ENCODE measurements around the gene CABLES2.
"Not testable (repeated sequence)": the region's sequence is repeated elsewhere in the genome, so short reads cannot be mapped to it uniquely, and the experiment has no call there.

CABLES2 gene

DNA sequence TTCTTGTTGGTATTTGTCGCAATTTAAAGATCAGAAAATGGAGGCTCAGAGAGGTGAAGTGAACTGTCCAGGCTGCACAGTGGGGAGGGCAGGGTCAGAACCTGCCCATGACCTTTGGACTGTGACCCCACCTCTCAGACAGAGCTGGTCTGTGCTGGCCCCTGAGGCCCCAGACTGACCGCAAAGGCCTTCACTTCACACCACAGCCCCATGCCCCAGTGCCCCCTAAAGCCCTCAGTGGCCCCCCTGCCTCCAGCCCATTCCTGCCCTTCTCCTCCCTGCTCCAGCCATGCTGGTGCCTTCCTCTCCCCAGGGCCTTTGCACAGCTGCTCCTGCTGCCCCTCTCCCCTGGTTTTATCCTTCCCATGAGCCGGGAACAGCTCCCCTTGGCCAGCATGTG, 29.6 kb upstream of the CABLES2 start:
- DNase-seq = no peak

DNA sequence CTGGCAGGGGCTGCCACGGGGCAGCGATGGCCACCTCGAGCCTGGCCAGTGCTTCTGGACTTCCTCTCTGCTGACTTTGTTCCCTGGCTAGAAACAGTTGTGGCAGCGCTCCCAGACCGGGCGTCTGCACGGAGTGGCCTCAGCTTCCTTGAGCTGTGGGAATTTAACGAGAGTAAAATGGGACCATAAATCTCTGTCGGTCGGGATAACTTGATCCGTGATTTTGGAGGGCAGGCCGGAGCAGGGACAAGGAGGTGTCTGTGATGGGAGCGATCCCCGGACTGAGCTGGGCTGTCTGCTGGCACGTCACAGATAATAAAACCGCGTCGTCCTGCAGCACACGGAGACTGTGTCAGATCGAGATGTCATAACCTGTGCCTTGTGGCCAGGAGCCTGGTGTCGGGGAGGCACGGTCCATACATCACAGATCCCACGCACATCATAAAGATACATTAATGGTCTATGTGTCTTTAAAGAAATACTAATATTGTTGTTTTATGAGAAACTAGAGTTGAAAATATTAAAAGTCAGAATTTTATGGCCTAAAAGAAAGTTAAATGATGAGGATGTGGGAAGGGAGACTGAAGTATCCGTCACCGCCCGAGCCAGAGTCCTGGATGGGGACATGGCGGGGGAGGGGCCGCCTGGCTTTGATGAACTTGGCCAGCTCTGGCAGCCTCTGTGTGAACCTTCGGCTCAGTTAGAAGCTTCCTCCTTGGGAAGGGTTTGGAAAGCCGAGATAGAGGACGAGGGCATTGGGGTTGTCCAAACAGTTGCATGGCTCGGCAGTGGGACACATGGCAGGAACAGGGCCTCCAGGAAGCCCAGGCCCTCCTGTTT, 26.8 kb upstream of the CABLES2 start:
- no peak for DNase-seq
- ATAC-seq = no peak

More for the DNA sequence above, 29.6 kb upstream of the CABLES2 start:
- no peak for ATAC-seq

DNA sequence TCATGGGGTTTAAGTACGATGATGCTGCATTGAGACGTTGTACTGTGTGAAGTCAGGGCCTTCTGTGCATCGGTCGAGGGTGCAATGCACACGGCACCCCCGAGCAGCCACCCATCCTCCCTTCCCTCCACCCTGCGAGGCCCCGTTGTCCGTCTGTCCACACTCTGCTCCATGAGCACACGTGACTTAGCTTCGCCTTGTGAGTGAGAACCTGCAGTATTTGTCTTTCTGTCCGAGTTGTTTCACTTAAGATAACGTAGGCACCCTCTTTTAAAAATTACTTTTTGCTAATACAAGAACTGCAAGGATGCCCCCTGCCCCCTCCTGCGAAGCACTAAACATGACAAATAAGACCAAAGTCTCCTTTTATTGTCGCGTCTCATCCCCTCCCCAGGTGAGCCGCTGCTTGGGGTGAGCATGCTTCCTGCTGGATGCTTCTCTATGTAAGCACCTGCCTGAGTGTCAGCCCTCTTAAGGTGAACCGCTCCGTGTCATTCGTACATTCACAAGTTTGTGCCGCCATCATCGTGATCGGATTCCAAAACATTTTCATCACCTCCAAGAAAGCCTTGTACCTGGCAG, 23.9 kb upstream of the CABLES2 start:
- ATAC-seq (no peak), DNase-seq (no peak)

DNA sequence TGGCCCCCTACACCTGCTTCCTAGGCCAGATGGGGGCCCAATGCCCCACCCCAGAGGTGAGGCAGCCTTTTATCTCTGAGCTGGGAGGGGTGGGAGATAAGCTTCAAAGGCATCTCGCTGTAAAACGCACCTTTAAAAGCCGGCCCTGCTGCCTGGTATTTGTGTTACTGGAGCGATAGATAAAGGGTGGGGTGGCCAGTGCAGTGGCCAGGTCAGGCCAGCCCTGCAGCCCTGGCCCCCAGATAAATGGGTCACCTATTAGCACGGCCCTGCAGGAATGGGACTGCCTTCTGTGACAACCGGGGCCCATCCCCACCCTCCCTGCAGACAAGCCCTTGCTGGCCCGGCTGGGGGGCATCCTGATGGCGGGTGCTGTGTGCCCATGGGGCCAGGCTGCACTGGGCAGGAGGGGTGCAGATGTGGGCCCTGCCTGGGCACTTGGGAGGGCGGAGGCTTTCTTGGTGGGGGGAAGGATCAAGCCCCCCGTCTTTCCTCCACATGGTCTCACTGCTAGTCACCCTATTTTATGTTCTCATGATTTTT, 23.3 kb upstream of the CABLES2 start:
- ATAC-seq (no peak), DNase-seq (no peak)

DNA sequence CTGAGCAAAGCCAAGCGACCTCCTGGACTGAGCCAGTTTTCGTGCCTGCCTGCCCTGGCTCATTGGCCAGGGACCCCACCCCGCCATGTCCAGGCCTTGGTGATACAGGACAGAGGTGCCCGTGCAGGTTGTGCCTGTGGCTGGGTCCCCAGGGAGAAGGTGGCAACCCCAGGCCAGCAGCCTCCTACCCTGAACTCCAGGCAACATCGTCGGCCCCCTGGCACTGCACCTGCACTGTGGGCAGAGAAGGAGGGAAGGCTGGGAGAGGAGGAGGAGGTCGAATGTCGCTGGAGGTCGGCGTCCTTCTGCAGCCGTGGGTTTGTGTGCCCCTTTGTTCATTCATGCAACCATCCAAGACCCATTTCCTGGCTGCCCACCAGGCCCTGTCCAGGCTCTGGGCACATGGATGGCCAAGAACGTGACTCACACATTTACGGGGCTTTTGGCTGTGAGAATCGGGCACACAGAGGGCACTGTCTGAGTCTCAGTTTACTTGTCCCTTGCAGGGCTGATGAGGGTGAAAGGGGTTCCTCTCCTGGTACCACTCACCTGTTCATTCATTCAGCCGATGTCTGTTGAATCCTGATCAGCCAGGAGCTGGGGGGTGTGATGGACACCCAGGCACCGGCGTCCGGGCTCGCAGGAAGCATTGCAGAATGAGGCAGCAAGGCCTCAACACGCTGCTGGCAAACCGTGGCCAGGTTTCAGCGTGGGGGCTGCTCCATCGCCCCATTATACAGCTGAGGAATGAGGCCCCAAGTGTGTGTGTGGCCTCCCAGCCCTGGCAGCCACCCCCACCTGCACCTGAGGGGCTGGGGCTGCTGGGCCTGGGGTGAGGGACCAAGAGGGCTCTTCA, 22.6 kb upstream of the CABLES2 start:
- DNase-seq (no peak), ATAC-seq (no peak)

DNA sequence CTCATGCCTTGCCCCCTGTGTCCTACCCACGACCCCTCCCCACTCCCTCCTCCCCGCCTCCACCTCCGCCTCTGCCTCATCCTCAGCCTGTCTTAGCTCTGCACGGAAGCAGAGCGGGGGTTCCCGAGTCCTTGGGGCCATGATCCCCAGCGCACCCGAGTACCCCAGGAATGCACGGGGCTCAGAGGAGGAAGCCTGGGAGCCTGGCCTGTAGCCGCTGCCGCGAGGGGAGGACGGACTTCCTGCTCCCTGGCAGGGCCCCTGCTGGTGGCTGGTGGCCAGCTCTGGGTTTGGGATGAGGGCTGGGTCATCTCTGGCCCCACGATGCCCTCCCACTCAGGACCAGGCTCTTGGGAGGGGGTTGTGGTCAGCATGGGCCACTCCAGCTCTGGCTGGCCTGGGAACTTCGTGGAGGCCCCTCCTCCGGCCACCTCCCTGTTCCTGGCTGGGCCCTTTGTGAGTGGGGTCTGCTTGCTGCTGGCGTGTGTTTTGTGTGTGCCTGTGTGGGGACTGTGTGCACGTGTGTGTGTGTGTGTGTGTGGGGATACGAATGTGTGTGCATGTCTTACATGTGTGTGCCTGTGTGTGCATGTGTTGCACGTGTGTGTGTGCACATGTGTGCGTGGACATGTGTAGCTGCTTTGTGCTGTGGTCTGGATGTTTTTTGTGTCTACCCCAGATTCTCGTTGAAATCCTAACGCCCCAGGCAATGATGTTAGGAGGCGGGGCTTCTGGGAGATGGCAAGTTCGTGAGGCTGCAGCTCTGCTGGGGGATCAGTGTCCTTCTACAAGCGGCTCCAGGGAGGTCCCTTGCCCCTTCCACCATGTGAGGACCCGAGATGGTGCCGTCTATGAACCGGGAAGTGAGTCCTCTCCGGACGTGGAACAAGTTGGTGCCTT, 21.6 kb upstream of the CABLES2 start:
- DNase-seq (no peak), ATAC-seq (no peak)

DNA sequence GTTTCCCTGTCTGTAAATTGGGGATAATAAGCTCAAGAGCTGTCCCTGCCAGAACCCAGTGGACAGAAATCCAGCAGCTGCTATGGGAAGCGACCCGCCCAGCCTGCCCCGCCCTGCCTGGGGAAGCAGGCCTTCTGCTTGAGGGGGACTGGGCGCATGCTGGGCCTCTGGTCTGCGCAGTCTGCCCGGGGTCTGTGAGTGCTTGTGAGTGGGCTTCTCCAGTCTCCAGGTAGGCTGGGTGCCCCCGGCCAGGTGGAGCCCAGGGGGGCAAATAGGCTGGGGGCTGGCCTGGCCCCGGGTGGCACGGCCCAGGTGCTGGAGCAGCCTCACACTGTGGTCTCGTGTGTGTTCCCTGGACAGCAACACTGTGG, 20.9 kb upstream of the CABLES2 start:
- DNase-seq = no peak
- ATAC-seq = no peak

DNA sequence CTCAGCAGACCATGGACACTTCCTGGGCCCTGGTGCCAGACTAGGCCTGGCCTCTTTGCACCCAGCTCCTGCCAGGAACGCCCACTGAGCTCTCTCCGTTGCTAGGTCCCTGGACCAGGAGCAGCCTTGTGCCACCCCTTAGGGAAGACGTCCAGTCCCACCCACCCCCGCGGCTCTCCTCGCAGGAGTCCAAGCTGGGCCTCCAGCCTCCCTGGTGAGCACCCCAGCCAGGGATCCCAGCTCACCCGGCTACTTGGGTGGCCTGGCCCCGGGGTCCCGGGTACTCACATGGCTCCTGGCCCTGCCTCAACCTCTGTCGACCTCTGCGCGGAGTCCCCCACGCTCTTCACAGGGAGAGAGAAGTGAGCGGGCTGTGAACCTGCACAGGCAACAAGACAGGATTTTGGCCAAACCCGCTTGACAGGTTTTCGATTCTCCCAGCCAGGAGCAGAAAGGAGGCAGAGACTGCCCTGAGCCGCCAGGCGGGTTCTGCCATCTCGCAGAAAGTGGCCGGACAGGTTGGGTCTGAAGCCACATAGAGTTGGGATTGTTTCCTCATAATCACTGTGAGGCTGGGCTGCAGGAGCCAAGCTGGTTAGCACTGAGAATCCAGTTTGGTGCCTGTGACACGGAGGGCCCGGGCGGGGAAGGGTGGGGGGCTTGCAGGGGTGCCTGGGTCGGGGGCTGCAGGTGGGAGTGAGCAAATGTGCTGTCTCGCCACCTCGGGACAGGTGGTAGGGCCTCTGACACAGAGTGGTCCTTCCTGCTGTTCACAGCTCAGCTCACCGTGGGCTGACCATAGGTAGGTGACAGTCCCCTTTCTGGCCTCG, 20.3 kb upstream of the CABLES2 start, which contains the start of gene RBBP8NL:
Gene RBBP8NL (minus strand): TSS at position 368 of the 830 bp plus-strand sequence. CDS start 7,892 bp downstream, outside the sequence.
- ATAC-seq = no peak
- no peak for DNase-seq

DNA sequence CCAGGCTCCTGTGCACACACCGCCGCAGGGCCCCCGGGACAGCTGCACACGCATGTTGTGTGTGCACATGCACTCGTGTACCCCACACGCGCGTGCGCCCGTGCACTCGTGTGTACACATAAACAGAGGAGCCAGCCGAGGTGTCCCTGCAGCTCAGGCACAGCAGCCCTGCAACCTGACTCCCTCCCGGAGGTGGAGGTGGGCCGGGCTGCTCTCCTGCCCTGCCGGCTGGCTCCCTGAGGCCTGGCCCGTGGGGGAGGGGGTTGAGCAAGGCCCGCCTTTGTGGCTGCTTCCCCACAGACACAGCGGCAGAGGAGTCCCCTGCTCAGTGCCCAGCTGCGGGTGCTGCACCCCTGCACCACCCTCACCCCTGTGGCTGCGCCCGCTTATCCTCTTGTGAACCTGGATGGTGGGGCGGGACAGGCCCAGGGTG, 19.6 kb upstream of the CABLES2 start:
- DNase-seq (no peak), ATAC-seq (no peak)

DNA sequence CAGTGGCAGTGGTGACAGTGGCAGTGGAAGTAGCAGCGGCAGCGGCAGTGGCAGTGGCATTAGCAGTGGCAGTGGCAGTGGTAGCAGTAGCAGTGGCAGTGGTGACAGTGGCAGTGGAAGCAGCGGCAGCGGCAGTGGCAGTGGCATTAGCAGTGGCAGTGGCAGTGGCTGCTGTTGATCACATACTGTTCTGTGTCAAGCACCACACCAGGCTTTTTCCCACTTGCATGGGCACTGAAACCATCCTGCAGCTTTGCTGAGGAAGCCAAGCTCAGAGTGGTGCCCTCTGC, 18.9 kb upstream of the CABLES2 start:
- ATAC-seq, DNase-seq: not testable (repeated sequence)

DNA sequence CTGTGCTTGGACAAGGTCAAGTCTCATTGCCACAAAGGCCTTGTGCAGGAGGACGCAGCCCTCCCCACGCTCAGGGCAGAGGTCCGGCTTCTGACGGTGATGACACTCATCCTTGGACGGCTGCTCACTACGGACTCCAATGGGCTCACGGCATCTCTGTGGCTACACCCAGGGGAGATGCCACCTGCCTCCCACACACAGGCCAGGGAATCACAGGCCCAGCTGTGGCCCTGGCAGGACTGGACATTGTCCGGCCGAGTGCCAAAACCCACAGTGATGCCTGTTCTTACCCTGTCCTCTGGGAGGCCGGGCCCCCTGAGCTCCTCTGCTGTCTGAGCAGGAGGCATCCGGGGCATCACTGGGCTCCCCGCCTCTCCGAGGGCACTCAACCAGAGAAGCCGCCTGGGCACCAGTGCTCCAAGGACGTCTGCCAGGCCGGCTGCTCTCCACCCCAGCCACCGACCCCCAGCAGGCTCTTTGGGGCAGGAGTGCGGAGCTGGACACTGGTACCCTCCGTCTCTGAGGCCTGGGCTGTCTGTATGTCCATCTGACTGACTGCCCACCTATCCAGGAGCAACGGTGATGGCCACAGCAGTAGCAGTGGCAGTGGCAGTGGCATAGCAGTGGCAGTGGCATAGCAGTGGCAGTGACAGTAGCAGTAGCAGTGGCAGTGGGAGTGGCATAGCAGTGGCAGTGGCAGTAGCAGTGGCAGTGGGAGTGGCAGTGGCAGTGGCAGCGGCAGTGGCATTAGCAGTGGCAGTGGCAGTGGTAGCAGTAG, 18.4 kb upstream of the CABLES2 start:
- ATAC-seq (no peak), DNase-seq (no peak)

DNA sequence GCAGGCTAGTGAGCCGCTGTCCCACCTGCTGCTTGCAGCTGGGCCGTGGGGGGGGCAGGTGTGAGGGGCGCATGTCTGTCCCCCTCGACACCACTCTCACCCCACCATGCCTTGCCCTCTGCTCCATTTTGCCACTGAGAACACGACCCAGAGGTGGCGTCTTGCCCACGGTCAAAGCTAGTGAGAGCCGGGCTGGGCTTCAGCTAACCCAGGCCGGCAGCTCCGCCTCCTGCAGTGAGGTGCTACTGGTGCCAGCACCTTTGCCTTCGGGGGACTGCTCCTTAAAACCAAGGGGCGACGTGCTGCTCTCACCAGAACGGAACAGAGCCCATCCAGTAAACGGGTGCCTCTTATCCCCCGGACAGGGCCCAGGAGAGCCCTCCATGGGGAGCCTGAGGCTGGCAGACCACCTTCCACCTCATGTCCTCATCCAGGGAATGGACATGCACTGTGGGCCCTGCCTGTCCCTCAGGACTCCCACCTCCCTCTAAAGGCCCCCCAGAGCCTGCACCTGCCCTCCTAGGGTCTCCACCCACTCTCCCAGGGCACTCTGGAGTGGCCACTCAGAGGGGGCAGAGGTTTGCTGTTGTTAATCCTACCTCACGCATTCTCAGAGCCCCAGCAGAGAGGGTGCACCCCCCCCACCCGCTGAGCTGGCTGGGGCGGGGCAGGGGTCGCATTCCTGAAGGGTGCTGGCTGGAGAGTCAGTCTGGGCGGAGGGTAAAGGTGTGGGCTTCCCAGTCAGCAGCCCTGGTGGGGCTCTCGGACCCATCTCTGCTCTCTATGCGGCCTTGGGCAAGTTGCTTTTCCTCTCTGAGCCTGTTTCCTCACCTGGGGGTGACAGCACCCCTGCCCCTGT, 17.4 kb upstream of the CABLES2 start:
- ATAC-seq (no peak), DNase-seq (no peak)

DNA sequence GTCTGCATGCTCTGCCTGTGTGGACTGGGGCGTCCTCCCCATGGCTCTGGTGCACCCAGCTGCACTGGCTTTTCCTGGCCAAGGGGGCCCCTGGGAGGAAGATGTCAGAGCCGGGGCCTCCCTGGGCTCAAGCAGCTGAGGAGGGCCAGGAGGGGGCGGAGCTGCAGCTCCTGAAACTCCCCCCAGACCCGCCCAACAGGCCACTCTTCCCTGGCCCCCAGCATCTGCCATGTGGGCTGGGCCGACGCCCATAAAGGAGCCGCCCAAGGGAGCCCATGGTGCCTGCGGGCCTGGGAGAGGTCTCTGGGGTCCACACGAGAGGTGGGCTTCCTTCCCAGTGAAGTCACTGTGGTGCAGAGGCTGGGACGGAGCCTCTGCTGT, 16.2 kb upstream of the CABLES2 start:
- no peak for DNase-seq
- ATAC-seq = no peak

DNA sequence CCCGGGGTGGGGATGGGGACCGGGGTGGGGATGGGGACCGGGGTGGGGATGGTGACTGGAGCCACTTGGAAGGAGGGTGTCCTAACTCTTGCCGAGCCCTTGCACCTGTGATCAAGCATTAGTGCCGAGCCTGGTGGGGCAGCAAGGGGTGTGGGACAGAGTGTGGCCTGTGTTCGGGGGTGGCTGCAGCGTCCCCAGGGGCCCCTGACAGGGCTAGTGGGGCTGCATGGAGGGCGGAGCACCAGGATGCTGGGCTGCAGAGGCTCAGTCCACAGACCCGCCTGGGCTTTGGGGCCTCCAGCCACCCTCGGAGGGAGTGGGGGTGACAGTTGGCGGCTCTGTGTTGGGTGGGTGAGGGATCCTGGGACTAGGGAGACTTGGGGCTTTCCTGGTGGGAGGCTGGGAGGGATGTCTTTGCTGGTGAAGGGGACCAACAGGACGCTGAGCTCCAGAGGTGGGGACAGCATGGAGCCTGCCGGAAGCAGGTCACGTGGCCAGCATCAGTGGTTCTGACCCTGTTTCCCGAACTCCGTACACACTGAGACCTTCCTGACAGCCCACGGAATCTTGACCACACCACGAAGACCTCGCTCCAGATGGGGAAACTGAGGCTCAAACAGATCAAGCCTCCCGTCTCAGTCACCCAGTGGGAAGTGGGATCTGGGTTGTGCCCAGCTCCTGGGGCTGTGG, 15.7 kb upstream of the CABLES2 start:
- DNase-seq = no peak
- no peak for ATAC-seq

DNA sequence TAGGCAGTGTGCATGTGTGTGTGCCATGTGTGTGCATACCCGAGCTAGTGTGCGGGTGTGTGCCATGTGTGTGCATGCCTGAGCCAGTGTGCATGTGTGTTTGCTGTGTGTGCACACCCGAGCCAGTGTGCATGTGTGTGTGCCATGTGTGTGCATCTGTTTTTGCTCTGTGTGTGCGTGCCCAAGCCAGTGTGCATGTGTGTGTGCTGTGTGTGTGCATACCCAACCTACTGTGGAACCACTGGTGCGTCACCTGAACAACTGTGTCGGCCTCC, 14.6 kb upstream of the CABLES2 start:
- DNase-seq (no peak), ATAC-seq (no peak)

DNA sequence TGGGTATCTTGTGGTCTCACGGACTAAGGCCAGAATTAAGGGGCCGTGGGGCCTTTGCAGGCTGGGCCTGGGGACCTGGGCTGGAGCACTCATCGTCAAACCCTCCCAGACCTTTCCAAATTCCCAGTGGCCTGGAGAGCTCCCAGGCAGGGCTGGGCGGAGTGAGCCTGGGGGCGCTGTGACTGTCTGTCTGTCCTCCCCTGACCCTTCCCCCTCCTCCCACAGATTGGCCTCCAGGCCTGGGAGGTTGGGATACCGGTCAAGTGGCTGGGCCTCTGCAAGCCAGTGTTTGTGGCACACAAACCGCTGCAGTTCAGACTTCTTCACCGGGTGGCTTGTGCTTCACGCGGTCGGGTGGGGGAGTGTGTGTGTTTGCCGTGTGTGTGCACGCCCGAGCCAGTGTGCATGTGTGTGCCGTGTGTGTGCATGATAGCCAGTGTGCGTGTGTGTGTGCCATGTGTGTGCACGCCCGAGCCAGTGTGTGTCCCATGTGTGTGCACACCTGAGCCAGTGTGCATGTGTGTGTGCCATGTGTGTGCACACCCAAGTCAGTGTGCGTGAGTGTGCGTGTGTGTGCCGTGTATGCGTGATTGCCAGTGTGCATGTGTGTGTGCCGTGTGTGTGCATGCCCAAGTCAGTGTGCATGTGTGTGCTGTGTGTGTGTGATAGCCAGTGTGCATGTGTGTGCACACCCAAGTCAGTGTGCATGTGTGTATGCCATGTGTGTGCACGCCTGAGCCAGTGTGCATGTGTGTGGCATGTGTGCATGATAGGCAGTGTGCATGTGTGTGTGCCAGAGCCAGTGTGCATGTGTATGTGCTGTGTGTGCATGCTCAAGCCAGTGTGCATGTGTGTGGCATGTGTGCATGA, 14.0 kb upstream of the CABLES2 start:
- ATAC-seq (no peak), DNase-seq (no peak)

DNA sequence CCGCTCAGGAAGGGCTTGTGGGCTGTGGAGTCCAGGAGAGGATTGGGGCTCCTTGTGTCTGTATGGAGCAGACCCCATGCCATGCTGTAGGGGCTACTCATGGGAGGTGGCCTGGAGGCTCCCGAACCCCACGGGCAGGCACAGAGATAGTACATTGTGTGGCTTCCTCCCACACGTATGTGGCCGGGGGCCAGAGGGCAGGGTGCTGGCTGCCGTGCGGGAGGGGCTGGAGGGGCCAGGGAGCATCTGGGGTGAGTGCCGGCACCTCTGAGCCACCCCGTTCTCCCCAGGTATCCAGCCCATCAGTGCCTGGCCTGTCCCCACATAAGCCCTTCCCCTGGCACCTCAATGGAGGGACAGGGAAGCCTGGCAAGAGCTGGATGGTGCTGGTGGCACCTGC, 12.7 kb upstream of the CABLES2 start:
- DNase-seq = no peak
- ATAC-seq = no peak

Data from stimulated activated naive CD8-positive, alpha-beta T cell treated with anti-CD3 and anti-CD28 coated beads, Interleukin-15, Interleukin-2, amounts not matched to agents 100 U/mL and 50 U/mL, for 24 hours (primary cell).